Trophoblast cell (in vitro differentiated cells and primary cell): ENCODE measurements around the gene SLC34A1.

Source experiments
- DNase-seq, 2 donors: peaks; one replicate each; pipeline ENCODE4 v3.0.0-alpha.2; 2016
- H2AFZ ChIP-seq: 2 replicates; pipeline ENCODE4 v1.6.1; 2013; ENCODE audit warnings: low read length, moderate library complexity, mild to moderate bottlenecking; ENCODE audit not compliant: insufficient read depth, poor library complexity
- H2AK5ac ChIP-seq: 2 replicates; pipeline ENCODE4 v1.6.1; 2013; ENCODE audit warnings: mild to moderate bottlenecking, low read length
- H2BK120ac ChIP-seq: 2 replicates; pipeline ENCODE4 v1.6.1; 2013; ENCODE audit warnings: low read length, mild to moderate bottlenecking, moderate library complexity; ENCODE audit not compliant: insufficient read depth, poor library complexity
- H2BK12ac ChIP-seq: 2 replicates; pipeline ENCODE4 v1.6.1; 2013; ENCODE audit warnings: mild to moderate bottlenecking, low read length, moderate library complexity
- H2BK5ac ChIP-seq: 2 replicates; pipeline ENCODE4 v1.6.1; 2013; ENCODE audit warnings: low read length, low read depth, moderate library complexity, mild to moderate bottlenecking; ENCODE audit not compliant: poor library complexity
- H3K14ac ChIP-seq: 2 replicates; pipeline ENCODE4 v1.6.1; 2013; ENCODE audit warnings: mild to moderate bottlenecking, low read length
- H3K18ac ChIP-seq: 2 replicates; pipeline ENCODE4 v1.6.1; 2013; ENCODE audit warnings: mild to moderate bottlenecking, low read length
- H3K23ac ChIP-seq: 2 replicates; pipeline ENCODE4 v1.6.1; 2013; ENCODE audit warnings: low read length
- H3K27ac ChIP-seq: 2 replicates; pipeline ENCODE4 v1.5.1; 2013; ENCODE audit warnings: low read depth, mild to moderate bottlenecking, inconsistent platforms, low read length, moderate library complexity
- H3K27me3 ChIP-seq: 2 replicates; pipeline ENCODE4 v1.6.1; 2013; ENCODE audit warnings: inconsistent platforms, mild to moderate bottlenecking, low read length, moderate library complexity; ENCODE audit not compliant: insufficient read depth
- H3K36me3 ChIP-seq, 2 experiments: 1 replicate in 1 of 2; 2 replicates in 1 of 2; pipeline ENCODE4 v1.6.1; 2013; ENCODE audit warnings: low read length in 2 of 2, mild to moderate bottlenecking in 2 of 2, moderate library complexity in 1 of 2; ENCODE audit not compliant: insufficient read depth in 2 of 2, control insufficient read depth in 1 of 2
- H3K4ac ChIP-seq: 2 replicates; pipeline ENCODE4 v1.6.1; 2013; ENCODE audit warnings: low read depth, mild to moderate bottlenecking, low read length, moderate library complexity
- H3K4me1 ChIP-seq, 2 experiments: 1 replicate in 1 of 2; 2 replicates in 1 of 2; pipeline ENCODE4 v1.6.1; 2013; ENCODE audit warnings: low read length in 2 of 2, mild to moderate bottlenecking in 2 of 2, moderate library complexity in 1 of 2; ENCODE audit not compliant: insufficient read depth in 2 of 2, control insufficient read depth in 1 of 2
- H3K4me2 ChIP-seq: 2 replicates; pipeline ENCODE4 v1.6.1; 2013; ENCODE audit warnings: inconsistent platforms, mild to moderate bottlenecking, low read length, moderate library complexity
- H3K4me3 ChIP-seq: 2 replicates; pipeline ENCODE4 v1.5.1; 2013; ENCODE audit warnings: mild to moderate bottlenecking, low read depth, low read length, inconsistent platforms
- H3K79me1 ChIP-seq: one replicate; pipeline ENCODE4 v1.6.1; 2013; ENCODE audit warnings: low read length
- H3K79me2 ChIP-seq: 2 replicates; pipeline ENCODE4 v1.6.1; 2013; ENCODE audit warnings: low read length, mild to moderate bottlenecking; ENCODE audit not compliant: control insufficient read depth, insufficient read depth, poor library complexity
- H3K9ac ChIP-seq: 2 replicates; pipeline ENCODE4 v1.6.1; 2013; ENCODE audit warnings: mild to moderate bottlenecking, low read length
- H3K9me3 ChIP-seq: 2 replicates; pipeline ENCODE4 v1.6.1; 2013; ENCODE audit warnings: low read depth, mild to moderate bottlenecking, control low read depth, inconsistent platforms, low read length; ENCODE audit not compliant: insufficient read depth
- H4K12ac ChIP-seq: 2 replicates; pipeline ENCODE4 v1.6.1; 2013; ENCODE audit warnings: low read depth, mild to moderate bottlenecking, low read length, moderate library complexity
- H4K8ac ChIP-seq: 2 replicates; pipeline ENCODE4 v1.6.1; 2013; ENCODE audit warnings: low read depth, mild to moderate bottlenecking, low read length, moderate library complexity
- H4K91ac ChIP-seq: one replicate; pipeline ENCODE4 v1.6.1; 2013; ENCODE audit warnings: low read depth, mild to moderate bottlenecking, low read length, moderate library complexity
- WGBS: extraction: QIAGEN DNeasy Blood & Tissue Kit; methylation state at CpG from one replicate; pipeline ENCODE4 v1.1.7; 2013; ENCODE audit warnings: missing lambda C conversion rate; ENCODE audit not compliant: insufficient read length, insufficient coverage; ENCODE audit errors: extremely low coverage; 5-methylcytosine and 5-hydroxymethylcytosine counted together

Gene SLC34A1

GRCh38 chr5:177343777-177344176, 40.5 kb upstream of the SLC34A1 start:
- Histone ChIP-seq H3K23ac (no peak overlapping the region), H3K36me3 (peaks cover 16 to 23% of the 10 kb centered on the region in 2 experiments), H3K4ac (no peak overlapping the region), H2AFZ (no peak overlapping the region), H2BK120ac (no peak overlapping the region), H4K8ac (no peak overlapping the region), H3K9me3 (peaks cover 1% of the 10 kb centered on the region), H2BK5ac (no peak overlapping the region), H3K4me3 (no peak overlapping the region), H3K9ac (no peak overlapping the region), H3K27me3 (no peaks in the 10 kb centered on the region), H4K91ac (no peak overlapping the region), H4K12ac (no peak overlapping the region), H2BK12ac (no peak overlapping the region), H3K79me2 (peaks cover 3% of the 10 kb centered on the region), H3K27ac (no peak overlapping the region), H3K18ac (no peak overlapping the region), H3K4me2 (no peak overlapping the region), H3K79me1 (no peaks in the 10 kb centered on the region), H2AK5ac (no peak overlapping the region), H3K4me1 (peaks cover 0 to 3% of the 10 kb centered on the region in 2 experiments), H3K14ac (no peak overlapping the region)
- no CpG with 5 or more reads among the region's 6 CpGs for WGBS
- no peak for DNase-seq

DNA sequence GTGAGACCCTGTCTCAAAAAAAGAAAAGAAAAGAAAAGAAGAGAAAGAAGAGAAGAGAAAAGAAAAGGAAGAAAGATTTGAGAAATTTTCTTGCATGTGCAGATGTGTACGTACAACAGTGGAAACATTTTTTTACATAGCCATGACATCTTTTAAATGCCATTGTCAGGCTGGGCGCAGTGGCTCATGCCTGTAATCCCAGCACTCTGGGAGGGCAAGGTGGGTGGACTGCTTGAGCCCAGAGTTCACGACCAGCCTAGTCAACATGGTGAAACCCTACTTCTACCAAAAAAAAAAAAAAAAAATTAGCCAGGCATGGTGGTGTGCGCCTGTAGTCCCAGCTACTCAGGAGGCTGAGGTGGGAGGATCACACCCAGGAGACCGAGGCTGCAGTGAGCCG, 39.3 kb upstream of the SLC34A1 start:
- Histone ChIP-seq H2BK12ac (no peak overlapping the region), H3K4me3 (no peak overlapping the region), H3K27me3 (no peaks in the 10 kb centered on the region)

DNA sequence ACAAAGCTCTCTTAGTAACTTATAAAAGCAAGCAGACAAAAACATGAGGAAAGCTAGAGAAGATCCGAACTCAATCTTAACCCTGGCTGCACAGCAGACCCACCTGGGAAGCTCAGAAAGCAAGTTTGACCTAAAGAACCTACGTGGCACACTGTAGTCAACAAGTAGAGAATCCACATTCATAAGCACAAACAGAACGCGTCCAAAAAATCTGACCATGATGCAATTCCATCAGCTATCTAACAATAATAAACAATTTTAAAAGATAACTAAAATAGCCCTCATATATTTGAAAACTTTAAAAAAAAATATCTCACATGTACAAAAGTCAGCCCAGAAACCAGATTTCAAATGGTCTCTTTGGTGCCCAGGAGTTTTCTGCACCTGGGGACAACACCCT, 37.4 kb upstream of the SLC34A1 start:
- DNase-seq = peak in 1 of 2 donors; percentile 47
- WGBS = no CpG with 5 or more reads among the region's 4 CpGs

More for the DNA sequence above, 39.3 kb upstream of the SLC34A1 start:
- no peak overlapping the region for H2BK120ac ChIP-seq
- no peak overlapping the region for H3K9ac ChIP-seq
- H3K36me3 ChIP-seq = peaks cover 11 to 17% of the 10 kb centered on the region in 2 experiments
- H3K4me2 ChIP-seq = no peak overlapping the region
- H3K79me1 ChIP-seq = no peaks in the 10 kb centered on the region
- no peak overlapping the region for H3K4ac ChIP-seq
- H2AK5ac ChIP-seq = no peak overlapping the region
- H3K4me1 ChIP-seq = peaks cover 0 to 2% of the 10 kb centered on the region in 2 experiments
- peaks cover 1% of the 10 kb centered on the region for H3K9me3 ChIP-seq
- no peak overlapping the region for H3K27ac ChIP-seq
- H4K91ac ChIP-seq = no peak overlapping the region
- no peak overlapping the region for H2BK5ac ChIP-seq
- H3K18ac ChIP-seq = no peak overlapping the region
- no peak overlapping the region for H3K14ac ChIP-seq
- H3K23ac ChIP-seq = no peak overlapping the region
- no peak overlapping the region for H4K12ac ChIP-seq
- DNase-seq = peak; percentile 78 to 81
- no CpG with 5 or more reads among the region's 6 CpGs for WGBS
- H2AFZ ChIP-seq = no peak overlapping the region
- peaks cover 3% of the 10 kb centered on the region for H3K79me2 ChIP-seq
- H4K8ac ChIP-seq = no peak overlapping the region

GRCh38 chr5:177347699-177348098, 36.5 kb upstream of the SLC34A1 start:
- Histone ChIP-seq H2AFZ (no peak overlapping the region), H2BK5ac (no peak overlapping the region), H3K4me1 (peaks cover 12 to 16% of the 10 kb centered on the region in 2 experiments), H3K79me1 (peaks cover 10% of the 10 kb centered on the region), H4K12ac (no peak overlapping the region), H3K14ac (no peak overlapping the region), H3K23ac (no peak overlapping the region), H3K79me2 (peaks cover 13% of the 10 kb centered on the region), H3K27ac (no peak overlapping the region), H4K91ac (no peak overlapping the region), H2AK5ac (no peak overlapping the region), H3K4ac (peak overlapping the region; percentile 57), H3K36me3 (peaks cover 5 to 16% of the 10 kb centered on the region in 2 experiments), H3K4me3 (no peak overlapping the region), H3K9ac (no peak overlapping the region), H3K18ac (no peak overlapping the region), H4K8ac (no peak overlapping the region), H2BK120ac (no peak overlapping the region), H2BK12ac (no peak overlapping the region), H3K9me3 (peaks cover 1% of the 10 kb centered on the region), H3K4me2 (no peak overlapping the region), H3K27me3 (no peaks in the 10 kb centered on the region)
- WGBS = no CpG with 5 or more reads among the region's 4 CpGs
- DNase-seq = no peak

More for the DNA sequence above, 37.4 kb upstream of the SLC34A1 start:
- peaks cover 9 to 16% of the 10 kb centered on the region in 2 experiments for H3K36me3 ChIP-seq
- peaks cover 1% of the 10 kb centered on the region for H3K9me3 ChIP-seq
- no peak overlapping the region for H2AK5ac ChIP-seq
- H3K9ac ChIP-seq = no peak overlapping the region
- peaks cover 13% of the 10 kb centered on the region for H3K79me2 ChIP-seq
- H2BK5ac ChIP-seq = no peak overlapping the region
- H3K14ac ChIP-seq = no peak overlapping the region
- peak overlapping the region; percentile 57 for H3K4ac ChIP-seq
- H3K23ac ChIP-seq = no peak overlapping the region
- H4K8ac ChIP-seq = no peak overlapping the region
- H3K4me3 ChIP-seq = no peak overlapping the region
- H3K4me1 ChIP-seq = peaks cover 9 to 13% of the 10 kb centered on the region in 2 experiments
- no peak overlapping the region for H3K27ac ChIP-seq
- no peak overlapping the region for H4K12ac ChIP-seq
- H3K27me3 ChIP-seq = no peaks in the 10 kb centered on the region
- peaks cover 8% of the 10 kb centered on the region for H3K79me1 ChIP-seq
- H2AFZ ChIP-seq = no peak overlapping the region
- H3K18ac ChIP-seq = no peak overlapping the region
- H2BK12ac ChIP-seq = no peak overlapping the region
- H4K91ac ChIP-seq = no peak overlapping the region
- no peak overlapping the region for H2BK120ac ChIP-seq
- H3K4me2 ChIP-seq = no peak overlapping the region
